Keratinocyte (primary cell): ENCODE data around the gene TMEM237.

ENCODE experiments used
- EZH2 ChIP-seq: IDR thresholded peaks from one replicate; pipeline ENCODE4 v1.6.1; 2012; ENCODE audit warnings: inconsistent platforms, mild to moderate bottlenecking, low read length, moderate library complexity
- TF ChIP-seq, protein P1 (sequence below), 3 experiments: IDR thresholded peaks in 1 of 3; conservative IDR thresholded peaks in 1 of 3; optimal IDR thresholded peaks in 1 of 3; 2 replicates in 2 of 3; 3 replicates in 1 of 3; pipeline versions ENCODE3 to v1.5.1; 2011; ENCODE audit warnings: low read length in 3 of 3, mild to moderate bottlenecking in 3 of 3, moderate library complexity in 2 of 3, control low read depth in 1 of 3, inconsistent platforms in 1 of 3; ENCODE audit not compliant: insufficient read depth in 2 of 3; ENCODE audit errors: extremely low read depth in 1 of 3

GRCh38 chr2:201680743-201681142, 37.4 kb upstream of the TMEM237 start:
- TF ChIP-seq, protein P1, sequence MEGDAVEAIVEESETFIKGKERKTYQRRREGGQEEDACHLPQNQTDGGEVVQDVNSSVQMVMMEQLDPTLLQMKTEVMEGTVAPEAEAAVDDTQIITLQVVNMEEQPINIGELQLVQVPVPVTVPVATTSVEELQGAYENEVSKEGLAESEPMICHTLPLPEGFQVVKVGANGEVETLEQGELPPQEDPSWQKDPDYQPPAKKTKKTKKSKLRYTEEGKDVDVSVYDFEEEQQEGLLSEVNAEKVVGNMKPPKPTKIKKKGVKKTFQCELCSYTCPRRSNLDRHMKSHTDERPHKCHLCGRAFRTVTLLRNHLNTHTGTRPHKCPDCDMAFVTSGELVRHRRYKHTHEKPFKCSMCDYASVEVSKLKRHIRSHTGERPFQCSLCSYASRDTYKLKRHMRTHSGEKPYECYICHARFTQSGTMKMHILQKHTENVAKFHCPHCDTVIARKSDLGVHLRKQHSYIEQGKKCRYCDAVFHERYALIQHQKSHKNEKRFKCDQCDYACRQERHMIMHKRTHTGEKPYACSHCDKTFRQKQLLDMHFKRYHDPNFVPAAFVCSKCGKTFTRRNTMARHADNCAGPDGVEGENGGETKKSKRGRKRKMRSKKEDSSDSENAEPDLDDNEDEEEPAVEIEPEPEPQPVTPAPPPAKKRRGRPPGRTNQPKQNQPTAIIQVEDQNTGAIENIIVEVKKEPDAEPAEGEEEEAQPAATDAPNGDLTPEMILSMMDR (optimal IDR thresholded peaks at IDR 0.05 in 1 of 3, IDR thresholded peaks at IDR 0.05 in 1 of 3, conservative IDR thresholded peaks at IDR 0.05 in 1 of 3; ENCODE audit: extremely low read depth in 1 of 3, insufficient read depth in 2 of 3, low read length in 3 of 3): peak; percentile 52 to 73 (median 53)
- TF ChIP-seq EZH2: no peak
